HG02943 (cell line): ENCODE data around the gene PRR7.
"Not testable (repeated sequence)": the region's sequence is repeated elsewhere in the genome, so short reads cannot be mapped to it uniquely, and the experiment has no call there.

Source experiments
- ATAC-seq: cut with Tn5 transposase; IDR thresholded peaks from one replicate; pipeline ENCODE4 v1.9.1; 2021; ENCODE audit warnings: mild to moderate bottlenecking, low read depth, moderate library complexity; ENCODE audit not compliant: unreplicated experiment

Gene PRR7

GRCh38 chr5:177446200-177447065 is at the start of gene PRR7:
PRR7 (plus strand) TSS chr5:177446814; CDS start chr5:177455068, 8,254 bp downstream.
- ATAC-seq = no peak

- ATAC-seq = no peak
Observed at GRCh38 chr5:177397875-177398390, 48.7 kb upstream of the PRR7 start.

- ATAC-seq = no peak
Observed at GRCh38 chr5:177399997-177400868, 46.4 kb upstream of the PRR7 start, which contains the start of gene PFN3. PFN3 (minus strand) TSS chr5:177400661; CDS start chr5:177400576, 85 bp downstream.

GRCh38 chr5:177402271-177403043 is 44.2 kb upstream of the PRR7 start:
- ATAC-seq = no peak

- peak; percentile 19 for ATAC-seq
Observed at GRCh38 chr5:177403102-177403791, 43.4 kb upstream of the PRR7 start.

GRCh38 chr5:177403792-177404640 is 42.6 kb upstream of the PRR7 start:
- ATAC-seq = peak; percentile 68

- no peak for ATAC-seq
Observed at GRCh38 chr5:177404641-177405179, 41.9 kb upstream of the PRR7 start.

- ATAC-seq = no peak
Observed at GRCh38 chr5:177405312-177405711, 41.3 kb upstream of the PRR7 start.

- no peak for ATAC-seq
Observed at GRCh38 chr5:177405805-177406204, 40.8 kb upstream of the PRR7 start.

- ATAC-seq = no peak
Observed at GRCh38 chr5:177409043-177409801, 37.4 kb upstream of the PRR7 start, which contains the start of gene F12. F12 (minus strand) TSS chr5:177409564; CDS start chr5:177409527, 37 bp downstream.

GRCh38 chr5:177410575-177410974 is 36.0 kb upstream of the PRR7 start:
- no peak for ATAC-seq

GRCh38 chr5:177412603-177413233 is 33.9 kb upstream of the PRR7 start:
- peak; percentile 65 for ATAC-seq

- ATAC-seq = no peak
Observed at GRCh38 chr5:177414481-177414880, 32.1 kb upstream of the PRR7 start.

- not testable (repeated sequence) for ATAC-seq
Observed at GRCh38 chr5:177417081-177417480, 29.5 kb upstream of the PRR7 start.

GRCh38 chr5:177419046-177419445 is 27.6 kb upstream of the PRR7 start:
- no peak for ATAC-seq

GRCh38 chr5:177420472-177420871 is 26.1 kb upstream of the PRR7 start:
- not testable (repeated sequence) for ATAC-seq
